Measurements from ENCODE around the gene STAT5A.

DNA sequence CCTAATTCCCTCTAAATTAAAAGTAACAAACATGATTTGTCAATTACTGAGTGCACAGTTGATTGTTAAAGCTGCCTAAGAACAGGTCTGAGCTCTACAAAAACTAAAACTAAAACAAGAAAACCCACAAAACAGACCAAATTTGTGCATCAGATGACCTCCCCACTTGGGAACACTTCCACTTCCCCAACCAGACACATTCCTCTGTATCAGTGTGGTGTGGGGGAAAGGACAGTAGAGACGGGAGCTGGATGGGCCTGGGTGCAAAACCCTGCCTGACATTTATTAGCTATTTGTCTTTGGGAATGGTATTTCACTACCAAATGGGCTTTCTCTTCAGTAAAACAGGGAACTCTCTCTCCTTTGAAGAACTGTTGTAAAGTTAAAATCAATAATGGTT lies 70.1 kb downstream of the STAT5A start:
- TF ChIP-seq, protein P1, sequence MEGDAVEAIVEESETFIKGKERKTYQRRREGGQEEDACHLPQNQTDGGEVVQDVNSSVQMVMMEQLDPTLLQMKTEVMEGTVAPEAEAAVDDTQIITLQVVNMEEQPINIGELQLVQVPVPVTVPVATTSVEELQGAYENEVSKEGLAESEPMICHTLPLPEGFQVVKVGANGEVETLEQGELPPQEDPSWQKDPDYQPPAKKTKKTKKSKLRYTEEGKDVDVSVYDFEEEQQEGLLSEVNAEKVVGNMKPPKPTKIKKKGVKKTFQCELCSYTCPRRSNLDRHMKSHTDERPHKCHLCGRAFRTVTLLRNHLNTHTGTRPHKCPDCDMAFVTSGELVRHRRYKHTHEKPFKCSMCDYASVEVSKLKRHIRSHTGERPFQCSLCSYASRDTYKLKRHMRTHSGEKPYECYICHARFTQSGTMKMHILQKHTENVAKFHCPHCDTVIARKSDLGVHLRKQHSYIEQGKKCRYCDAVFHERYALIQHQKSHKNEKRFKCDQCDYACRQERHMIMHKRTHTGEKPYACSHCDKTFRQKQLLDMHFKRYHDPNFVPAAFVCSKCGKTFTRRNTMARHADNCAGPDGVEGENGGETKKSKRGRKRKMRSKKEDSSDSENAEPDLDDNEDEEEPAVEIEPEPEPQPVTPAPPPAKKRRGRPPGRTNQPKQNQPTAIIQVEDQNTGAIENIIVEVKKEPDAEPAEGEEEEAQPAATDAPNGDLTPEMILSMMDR (IDR thresholded peaks at IDR 0.05) = no peak
- TF ChIP-seq POLR2A (IDR thresholded peaks at IDR 0.05) = no peak

All from thyroid gland (tissue), 4 donors.